Parathyroid adenoma (tissue), 2 donors: Measurements from ENCODE around the gene BSN.

ENCODE experiments used
- H2AFZ ChIP-seq: fragments of 300-600 bp; sonication (generic); one replicate; pipeline ENCODE4 v1.7.0; 2017; ENCODE audit warnings: antibody characterized with exemption, mild to moderate bottlenecking
- H3K27ac ChIP-seq: fragments of 300-600 bp; sonication (generic); one replicate; pipeline ENCODE4 v1.7.0; 2017
- H3K27me3 ChIP-seq: fragments of 300-600 bp; sonication (generic); one replicate; pipeline ENCODE4 v1.7.0; 2017; ENCODE audit warnings: low read length; ENCODE audit not compliant: control insufficient read depth, insufficient read depth
- H3K36me3 ChIP-seq: fragments of 300-600 bp; sonication (generic); one replicate; pipeline ENCODE4 v1.7.0; 2017; ENCODE audit warnings: low read length; ENCODE audit not compliant: control insufficient read depth, insufficient read depth
- H3K4me1 ChIP-seq: fragments of 300-600 bp; sonication (generic); one replicate; pipeline ENCODE4 v1.7.0; 2017; ENCODE audit warnings: control low read depth
- H3K4me2 ChIP-seq: fragments of 300-600 bp; sonication (generic); one replicate; pipeline ENCODE4 v1.7.0; 2017; ENCODE audit warnings: low read length
- H3K4me3 ChIP-seq: fragments of 300-600 bp; sonication (generic); one replicate; pipeline ENCODE4 v1.7.0; 2017; ENCODE audit warnings: low read depth, low read length
- H3K79me2 ChIP-seq: fragments of 300-600 bp; sonication (generic); one replicate; pipeline ENCODE4 v1.7.0; 2017; ENCODE audit warnings: control low read depth
- H3K9ac ChIP-seq: fragments of 300-600 bp; sonication (generic); one replicate; pipeline ENCODE4 v1.7.0; 2017; ENCODE audit warnings: mild to moderate bottlenecking
- H3K9me3 ChIP-seq: fragments of 300-600 bp; sonication (generic); one replicate; pipeline ENCODE4 v1.7.0; 2017; ENCODE audit warnings: low read length; ENCODE audit not compliant: control insufficient read depth
- TF ChIP-seq, protein P1 (sequence below): fragments of 300-600 bp; sonication (generic); IDR thresholded peaks from one replicate; pipeline ENCODE4 v1.7.0; 2017; ENCODE audit warnings: antibody characterized with exemption, mild to moderate bottlenecking
- donor health status: primary hyperparathyroidism.

Gene BSN

DNA sequence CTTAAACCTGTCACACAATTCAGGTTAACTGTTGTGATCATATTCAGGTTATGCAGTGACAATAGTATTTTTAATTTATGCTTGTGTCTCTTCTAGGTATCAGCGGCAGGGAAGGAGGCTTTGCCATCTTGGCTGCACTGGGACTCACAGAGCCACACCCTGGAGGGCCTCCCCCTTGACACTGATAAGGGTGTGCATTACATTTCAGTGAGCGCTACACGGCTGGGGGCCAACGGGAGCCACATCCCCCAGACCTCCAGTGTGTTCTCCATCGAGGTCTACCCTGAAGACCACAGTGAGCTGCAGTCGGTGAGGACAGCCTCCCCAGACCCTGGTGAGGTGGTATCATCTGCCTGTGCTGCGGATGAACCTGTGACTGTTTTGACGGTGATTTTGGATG is 23.6 kb upstream of the BSN start:
- Histone ChIP-seq H3K9ac (no peak overlapping the region), H3K4me2 (no peak overlapping the region), H3K79me2 (peaks cover 8% of the 10 kb centered on the region), H3K9me3 (no peaks in the 10 kb centered on the region), H2AFZ (no peak overlapping the region), H3K36me3 (no peaks in the 10 kb centered on the region), H3K27ac (no peak overlapping the region), H3K4me3 (no peak overlapping the region), H3K4me1 (peaks cover 7% of the 10 kb centered on the region), H3K27me3 (no peaks in the 10 kb centered on the region)
- TF ChIP-seq, protein P1, sequence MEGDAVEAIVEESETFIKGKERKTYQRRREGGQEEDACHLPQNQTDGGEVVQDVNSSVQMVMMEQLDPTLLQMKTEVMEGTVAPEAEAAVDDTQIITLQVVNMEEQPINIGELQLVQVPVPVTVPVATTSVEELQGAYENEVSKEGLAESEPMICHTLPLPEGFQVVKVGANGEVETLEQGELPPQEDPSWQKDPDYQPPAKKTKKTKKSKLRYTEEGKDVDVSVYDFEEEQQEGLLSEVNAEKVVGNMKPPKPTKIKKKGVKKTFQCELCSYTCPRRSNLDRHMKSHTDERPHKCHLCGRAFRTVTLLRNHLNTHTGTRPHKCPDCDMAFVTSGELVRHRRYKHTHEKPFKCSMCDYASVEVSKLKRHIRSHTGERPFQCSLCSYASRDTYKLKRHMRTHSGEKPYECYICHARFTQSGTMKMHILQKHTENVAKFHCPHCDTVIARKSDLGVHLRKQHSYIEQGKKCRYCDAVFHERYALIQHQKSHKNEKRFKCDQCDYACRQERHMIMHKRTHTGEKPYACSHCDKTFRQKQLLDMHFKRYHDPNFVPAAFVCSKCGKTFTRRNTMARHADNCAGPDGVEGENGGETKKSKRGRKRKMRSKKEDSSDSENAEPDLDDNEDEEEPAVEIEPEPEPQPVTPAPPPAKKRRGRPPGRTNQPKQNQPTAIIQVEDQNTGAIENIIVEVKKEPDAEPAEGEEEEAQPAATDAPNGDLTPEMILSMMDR: no peak

DNA sequence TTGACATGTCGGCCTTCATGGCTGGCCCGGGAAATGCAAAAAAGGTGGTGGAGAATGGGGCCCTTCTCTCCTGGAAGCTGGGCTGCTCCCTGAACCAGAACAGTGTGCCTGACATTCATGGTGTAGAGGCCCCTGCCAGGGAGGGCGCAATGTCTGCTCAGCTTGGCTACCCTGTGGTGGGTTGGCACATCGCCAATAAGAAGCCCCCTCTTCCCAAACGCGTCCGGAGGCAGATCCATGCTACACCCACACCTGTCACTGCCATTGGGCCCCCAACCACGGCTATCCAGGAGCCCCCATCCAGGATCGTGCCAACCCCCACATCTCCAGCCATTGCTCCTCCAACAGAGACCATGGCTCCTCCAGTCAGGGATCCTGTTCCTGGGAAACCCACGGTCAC is 23.1 kb upstream of the BSN start:
- Histone ChIP-seq H3K79me2 (peaks cover 5% of the 10 kb centered on the region), H2AFZ (no peak overlapping the region), H3K4me3 (no peak overlapping the region), H3K9ac (no peak overlapping the region), H3K27me3 (no peaks in the 10 kb centered on the region), H3K4me2 (no peak overlapping the region), H3K9me3 (no peaks in the 10 kb centered on the region), H3K27ac (no peak overlapping the region), H3K4me1 (peaks cover 7% of the 10 kb centered on the region), H3K36me3 (no peaks in the 10 kb centered on the region)
- TF ChIP-seq, protein P1: no peak

DNA sequence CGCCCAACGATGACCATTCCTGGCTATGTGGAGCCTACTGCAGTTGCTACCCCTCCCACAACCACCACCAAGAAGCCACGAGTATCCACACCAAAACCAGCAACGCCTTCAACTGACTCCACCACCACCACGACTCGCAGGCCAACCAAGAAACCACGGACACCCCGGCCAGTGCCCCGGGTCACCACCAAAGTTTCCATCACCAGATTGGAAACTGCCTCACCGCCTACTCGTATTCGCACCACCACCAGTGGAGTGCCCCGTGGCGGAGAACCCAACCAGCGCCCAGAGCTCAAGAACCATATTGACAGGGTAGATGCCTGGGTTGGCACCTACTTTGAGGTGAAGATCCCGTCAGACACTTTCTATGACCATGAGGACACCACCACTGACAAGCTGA is 22.6 kb upstream of the BSN start:
- H3K27ac ChIP-seq: no peak overlapping the region
- TF ChIP-seq, protein P1: no peak
- peaks cover 4% of the 10 kb centered on the region for H3K79me2 ChIP-seq
- H3K9ac ChIP-seq: no peak overlapping the region
- H2AFZ ChIP-seq: no peak overlapping the region
- H3K27me3 ChIP-seq: no peaks in the 10 kb centered on the region
- H3K9me3 ChIP-seq: no peaks in the 10 kb centered on the region
- no peak overlapping the region for H3K4me3 ChIP-seq
- H3K36me3 ChIP-seq: no peaks in the 10 kb centered on the region
- H3K4me1 ChIP-seq: peaks cover 7% of the 10 kb centered on the region
- H3K4me2 ChIP-seq: no peak overlapping the region

DNA sequence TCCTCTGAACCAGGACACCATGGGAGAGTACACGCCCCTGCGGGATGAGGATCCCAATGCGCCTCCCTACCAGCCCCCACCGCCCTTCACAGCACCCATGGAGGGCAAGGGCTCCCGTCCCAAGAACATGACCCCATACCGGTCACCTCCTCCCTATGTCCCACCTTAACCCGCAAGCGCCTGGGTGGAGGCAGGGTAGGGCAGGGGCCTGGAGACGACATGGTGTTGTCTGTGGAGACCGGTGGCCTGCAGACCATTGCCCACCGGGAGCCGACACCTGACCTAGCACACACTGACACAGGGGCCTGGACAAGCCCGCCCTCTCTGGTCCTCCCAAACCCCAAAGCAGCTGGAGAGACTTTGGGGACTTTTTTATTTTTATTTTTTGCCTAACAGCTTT is 21.2 kb upstream of the BSN start:
- H3K4me1 ChIP-seq: peaks cover 7% of the 10 kb centered on the region
- H3K27me3 ChIP-seq: no peaks in the 10 kb centered on the region
- H2AFZ ChIP-seq: no peak overlapping the region
- H3K9me3 ChIP-seq: no peaks in the 10 kb centered on the region
- H3K4me2 ChIP-seq: no peak overlapping the region
- H3K9ac ChIP-seq: no peak overlapping the region
- H3K27ac ChIP-seq: no peak overlapping the region
- peaks cover 2% of the 10 kb centered on the region for H3K79me2 ChIP-seq
- no peaks in the 10 kb centered on the region for H3K36me3 ChIP-seq
- TF ChIP-seq, protein P1: no peak
- H3K4me3 ChIP-seq: no peak overlapping the region

DNA sequence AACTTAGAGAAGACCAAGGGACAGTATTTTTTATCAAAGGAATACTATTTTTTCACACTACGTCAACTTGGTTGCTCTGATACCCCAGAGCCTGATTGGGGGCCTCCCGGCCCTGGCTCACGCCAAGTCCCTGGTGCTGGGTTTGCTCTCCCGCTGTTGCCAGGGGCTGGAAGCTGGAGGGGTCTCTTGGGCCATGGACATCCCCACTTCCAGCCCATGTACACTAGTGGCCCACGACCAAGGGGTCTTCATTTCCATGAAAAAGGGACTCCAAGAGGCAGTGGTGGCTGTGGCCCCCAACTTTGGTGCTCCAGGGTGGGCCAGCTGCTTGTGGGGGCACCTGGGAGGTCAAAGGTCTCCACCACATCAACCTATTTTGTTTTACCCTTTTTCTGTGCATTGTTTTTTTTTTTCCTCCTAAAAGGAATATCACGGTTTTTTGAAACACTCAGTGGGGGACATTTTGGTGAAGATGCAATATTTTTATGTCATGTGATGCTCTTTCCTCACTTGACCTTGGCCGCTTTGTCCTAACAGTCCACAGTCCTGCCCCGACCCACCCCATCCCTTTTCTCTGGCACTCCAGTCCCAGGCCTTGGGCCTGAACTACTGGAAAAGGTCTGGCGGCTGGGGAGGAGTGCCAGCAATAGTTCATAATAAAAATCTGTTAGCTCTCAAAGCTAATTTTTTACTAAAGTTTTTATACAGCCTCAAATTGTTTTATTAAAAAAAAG is 20.3 kb upstream of the BSN start:
- H3K4me3 ChIP-seq: no peak overlapping the region
- H3K4me2 ChIP-seq: no peak overlapping the region
- TF ChIP-seq, protein P1: no peak
- no peak overlapping the region for H2AFZ ChIP-seq
- no peaks in the 10 kb centered on the region for H3K9me3 ChIP-seq
- H3K79me2 ChIP-seq: peaks cover 2% of the 10 kb centered on the region
- H3K36me3 ChIP-seq: no peaks in the 10 kb centered on the region
- H3K9ac ChIP-seq: no peak overlapping the region
- no peak overlapping the region for H3K27ac ChIP-seq
- H3K27me3 ChIP-seq: no peaks in the 10 kb centered on the region
- peaks cover 7% of the 10 kb centered on the region for H3K4me1 ChIP-seq
